ENCODE measurements around the gene CWC25.

DNA sequence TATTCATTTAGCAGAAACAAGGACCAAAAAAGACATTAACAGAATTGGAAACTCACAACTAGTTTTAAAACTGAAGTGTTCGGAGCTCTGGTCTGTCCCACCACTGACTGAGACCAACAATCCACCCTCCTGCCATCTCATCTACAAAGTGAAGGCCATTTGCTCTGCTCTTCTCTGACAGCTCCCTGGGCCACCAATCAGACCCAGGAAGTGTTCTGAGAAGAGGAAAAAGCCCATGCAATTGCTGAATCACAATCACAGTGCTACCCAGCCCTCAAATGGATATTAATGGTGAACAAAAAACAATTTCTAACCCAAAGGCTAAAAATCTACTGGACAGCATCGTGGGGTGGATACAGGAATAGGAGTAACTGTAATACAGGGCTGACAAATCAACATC, 26.3 kb upstream of the CWC25 start:
- TF ChIP-seq, protein P1, sequence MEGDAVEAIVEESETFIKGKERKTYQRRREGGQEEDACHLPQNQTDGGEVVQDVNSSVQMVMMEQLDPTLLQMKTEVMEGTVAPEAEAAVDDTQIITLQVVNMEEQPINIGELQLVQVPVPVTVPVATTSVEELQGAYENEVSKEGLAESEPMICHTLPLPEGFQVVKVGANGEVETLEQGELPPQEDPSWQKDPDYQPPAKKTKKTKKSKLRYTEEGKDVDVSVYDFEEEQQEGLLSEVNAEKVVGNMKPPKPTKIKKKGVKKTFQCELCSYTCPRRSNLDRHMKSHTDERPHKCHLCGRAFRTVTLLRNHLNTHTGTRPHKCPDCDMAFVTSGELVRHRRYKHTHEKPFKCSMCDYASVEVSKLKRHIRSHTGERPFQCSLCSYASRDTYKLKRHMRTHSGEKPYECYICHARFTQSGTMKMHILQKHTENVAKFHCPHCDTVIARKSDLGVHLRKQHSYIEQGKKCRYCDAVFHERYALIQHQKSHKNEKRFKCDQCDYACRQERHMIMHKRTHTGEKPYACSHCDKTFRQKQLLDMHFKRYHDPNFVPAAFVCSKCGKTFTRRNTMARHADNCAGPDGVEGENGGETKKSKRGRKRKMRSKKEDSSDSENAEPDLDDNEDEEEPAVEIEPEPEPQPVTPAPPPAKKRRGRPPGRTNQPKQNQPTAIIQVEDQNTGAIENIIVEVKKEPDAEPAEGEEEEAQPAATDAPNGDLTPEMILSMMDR (IDR thresholded peaks at IDR 0.05; ENCODE audit: insufficient read depth, low read depth, low read length), result no peak
- TF ChIP-seq EZH2 (IDR thresholded peaks at IDR 0.05; ENCODE audit: insufficient read depth, low read length), result no peak

Data from astrocyte (in vitro differentiated cells and primary cell).